Gastroesophageal sphincter (tissue), 3 donors: ENCODE results near the gene RAB43.

ENCODE experiments used
- CTCF ChIP-seq, 4 experiments: fragments of 200-600 bp in 2 of 4; fragments of 450-650 bp in 2 of 4; sonication (generic) in 1 of 4; IDR thresholded peaks; one replicate each; pipeline ENCODE4 v1.5.1; 2017 to 2019; ENCODE audit warnings: antibody characterized with exemption in 4 of 4, mild to moderate bottlenecking in 2 of 4, moderate library complexity in 2 of 4
- EP300 ChIP-seq: sonication (generic); formaldehyde crosslinking; IDR thresholded peaks from one replicate; pipeline ENCODE4 v1.6.1; 2017; ENCODE audit warnings: antibody characterized with exemption, mild to moderate bottlenecking
- POLR2AphosphoS5 ChIP-seq: sonication (generic); formaldehyde crosslinking; IDR thresholded peaks from one replicate; pipeline ENCODE4 v1.6.1; 2017; ENCODE audit warnings: antibody characterized with exemption

GRCh38 chr3:129063091-129063640, 58.4 kb downstream of the RAB43 start:
- no peak for TF ChIP-seq CTCF (IDR thresholded peaks at IDR 0.05)
- TF ChIP-seq EP300: no peak
- no peak for TF ChIP-seq POLR2AphosphoS5
